Stimulated activated memory B cell treated with anti-CD40 and anti-IgM and Interleukin-4, amounts not matched to agents 10 μg/mL and 1 μg/mL and 100 μg/mL, for 72 hours (primary cell): Measurements from ENCODE around the gene SRSF10.
A peak's percentile ranks its signal among the peaks of the same experiment; 100 is the strongest.
"Not testable (repeated sequence)": the region's sequence is repeated elsewhere in the genome, so short reads cannot be mapped to it uniquely, and the experiment has no call there.

Experiments
- ATAC-seq: fragments of 150-1000 bp; cut with Tn5 transposase; 2 replicates; pipeline ENCODE4 v1.10.0; 2021
- H3K27ac Mint-ChIP-seq: one replicate; pipeline ENCODE4 v1.8.0; 2022; ENCODE audit warnings: mild to moderate bottlenecking, mixed read lengths
- H3K27me3 Mint-ChIP-seq: one replicate; pipeline ENCODE4 v1.8.0; 2022; ENCODE audit warnings: mixed read lengths
- H3K36me3 Mint-ChIP-seq: one replicate; pipeline ENCODE4 v1.8.0; 2022; ENCODE audit warnings: mixed read lengths
- H3K4me1 Mint-ChIP-seq: one replicate; pipeline ENCODE4 v1.8.0; 2022; ENCODE audit warnings: mixed read lengths
- H3K4me3 Mint-ChIP-seq: one replicate; pipeline ENCODE4 v1.8.0; 2022; ENCODE audit warnings: mild to moderate bottlenecking, moderate library complexity, mixed read lengths
- H3K9me3 Mint-ChIP-seq: one replicate; pipeline ENCODE4 v1.8.0; 2022; ENCODE audit warnings: mixed read lengths

Gene SRSF10

DNA sequence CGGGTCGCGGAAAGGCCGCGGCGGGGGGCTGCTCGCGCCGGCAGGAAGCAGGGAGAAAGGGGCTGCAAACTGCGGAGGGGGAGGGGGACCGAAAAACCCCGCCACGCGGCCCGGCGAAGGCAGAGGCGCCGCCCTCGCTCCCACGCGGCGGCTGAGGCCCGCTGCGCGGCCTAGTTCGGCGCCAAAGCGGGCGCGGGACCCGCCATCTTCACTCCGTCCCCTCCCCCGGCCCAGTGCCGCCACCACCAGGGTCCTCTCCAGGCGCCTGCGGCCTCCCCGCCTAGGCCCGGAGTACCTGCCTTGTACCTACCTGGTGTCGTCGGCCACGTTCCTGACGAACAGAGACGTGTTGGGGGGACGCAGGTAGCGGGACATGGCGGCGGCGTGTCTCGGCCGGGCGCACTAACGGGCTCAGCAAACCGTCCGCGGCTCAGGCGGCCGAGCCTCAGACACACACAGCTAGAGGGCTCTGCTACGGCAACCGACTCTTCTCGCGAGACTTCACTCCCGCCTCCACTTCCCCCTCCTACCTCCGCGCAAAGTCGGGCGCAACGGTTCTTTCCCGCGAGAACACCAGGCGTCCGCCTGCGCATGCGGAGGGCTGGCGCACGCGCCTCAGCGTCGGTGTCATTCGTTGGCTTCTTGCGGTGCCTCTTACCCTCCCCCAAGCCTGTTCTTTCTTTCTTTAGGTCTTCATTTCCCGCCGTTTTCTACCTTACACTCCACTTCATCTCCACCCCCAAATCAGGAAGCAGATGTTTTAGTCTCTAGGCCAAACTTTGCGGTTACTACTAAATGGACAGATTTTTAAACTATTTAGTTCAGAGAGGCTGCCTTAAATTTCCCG lies at the start of gene SRSF10:
TSS of gene SRSF10 (minus strand) at position 447 of the 847 bp plus-strand sequence. CDS start at position 375, 72 bp downstream.
- peaks cover 12% of the 10 kb centered on the region for H3K36me3 Mint-ChIP-seq
- H3K9me3 Mint-ChIP-seq = no peaks in the 10 kb centered on the region
- H3K27me3 Mint-ChIP-seq = no peaks in the 10 kb centered on the region
- ATAC-seq = peak; percentile 98
- peaks cover 46% of the 10 kb centered on the region for H3K4me1 Mint-ChIP-seq
- peak within 1 kb of the TSS; percentile 91 for H3K27ac Mint-ChIP-seq
- peak within 1 kb of the TSS; percentile 85 for H3K4me3 Mint-ChIP-seq

DNA sequence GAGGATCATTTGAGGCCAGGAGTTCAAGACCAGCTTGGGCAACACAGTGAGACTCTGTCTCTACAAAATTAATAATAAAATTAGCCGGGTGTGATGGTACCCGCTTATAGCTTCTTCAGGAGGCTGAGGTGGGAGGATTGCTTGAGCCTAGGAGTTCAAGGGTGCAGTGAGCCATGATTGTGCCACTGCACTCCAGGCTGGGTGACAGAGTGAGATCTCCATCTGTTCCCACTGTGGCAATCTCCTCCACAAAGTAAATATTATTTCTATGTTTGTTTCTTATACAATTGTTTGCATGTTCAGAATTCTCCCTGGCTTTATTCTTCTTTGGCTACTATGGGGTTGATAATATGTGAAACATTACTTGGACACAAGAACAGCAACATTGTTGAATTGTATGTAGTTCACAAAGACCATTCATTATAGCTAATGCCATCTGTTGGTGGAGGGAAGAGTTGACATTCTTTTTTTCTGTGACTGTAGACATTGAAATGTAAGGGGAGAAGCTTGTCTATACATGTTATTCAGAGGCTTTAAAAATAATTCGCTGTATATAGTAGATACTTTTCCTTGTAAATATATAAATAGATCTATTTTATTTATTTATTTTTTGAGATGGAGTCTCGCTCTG lies 47.8 kb upstream of the SRSF10 start:
- H3K27me3 Mint-ChIP-seq = no peaks in the 10 kb centered on the region
- no peaks in the 10 kb centered on the region for H3K36me3 Mint-ChIP-seq
- no peaks in the 10 kb centered on the region for H3K9me3 Mint-ChIP-seq
- no peak for ATAC-seq
- no peak overlapping the region for H3K27ac Mint-ChIP-seq
- peaks cover 6% of the 10 kb centered on the region for H3K4me1 Mint-ChIP-seq
- no peak overlapping the region for H3K4me3 Mint-ChIP-seq

DNA sequence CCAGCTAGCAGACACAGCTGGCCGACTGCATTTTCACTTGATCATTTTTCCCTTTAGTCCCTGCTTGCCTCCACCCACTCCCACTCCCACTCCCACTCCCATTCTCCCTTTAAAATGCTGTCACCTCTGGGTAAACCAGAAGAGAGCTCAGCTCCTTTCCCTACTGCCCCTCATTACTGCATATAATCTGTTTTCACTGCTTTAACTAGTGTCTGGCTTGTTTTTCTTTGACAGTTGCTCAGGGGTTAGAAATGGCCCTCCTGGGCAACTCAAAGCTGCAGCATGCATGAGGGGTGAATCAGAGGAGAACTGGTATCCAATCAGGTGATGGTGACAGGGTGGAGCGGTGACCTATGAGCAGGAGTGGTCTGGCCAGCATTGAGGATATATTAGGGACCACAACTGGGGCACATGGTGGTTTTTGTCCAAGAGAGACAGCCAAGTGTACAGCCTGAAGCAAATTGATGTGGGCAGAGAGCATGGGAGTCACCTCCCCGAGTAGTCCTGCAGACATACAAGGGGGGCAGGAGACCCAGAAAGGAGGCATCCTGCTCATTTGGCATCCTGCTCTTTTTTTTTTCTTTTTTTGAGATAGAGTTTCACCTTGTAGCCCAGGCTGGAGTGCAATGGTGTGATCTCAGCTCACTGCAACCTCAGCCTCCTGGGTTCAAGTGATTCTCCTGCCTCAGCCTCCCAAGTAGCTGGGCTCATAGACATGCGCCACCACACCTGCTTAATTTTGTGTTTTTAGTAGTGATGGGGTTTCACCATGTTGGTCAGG lies 42.6 kb upstream of the SRSF10 start:
- H3K9me3 Mint-ChIP-seq = no peaks in the 10 kb centered on the region
- no peaks in the 10 kb centered on the region for H3K36me3 Mint-ChIP-seq
- H3K27me3 Mint-ChIP-seq = no peaks in the 10 kb centered on the region
- no peak for ATAC-seq
- H3K4me1 Mint-ChIP-seq = peaks cover 6% of the 10 kb centered on the region
- no peak overlapping the region for H3K4me3 Mint-ChIP-seq
- no peak overlapping the region for H3K27ac Mint-ChIP-seq

DNA sequence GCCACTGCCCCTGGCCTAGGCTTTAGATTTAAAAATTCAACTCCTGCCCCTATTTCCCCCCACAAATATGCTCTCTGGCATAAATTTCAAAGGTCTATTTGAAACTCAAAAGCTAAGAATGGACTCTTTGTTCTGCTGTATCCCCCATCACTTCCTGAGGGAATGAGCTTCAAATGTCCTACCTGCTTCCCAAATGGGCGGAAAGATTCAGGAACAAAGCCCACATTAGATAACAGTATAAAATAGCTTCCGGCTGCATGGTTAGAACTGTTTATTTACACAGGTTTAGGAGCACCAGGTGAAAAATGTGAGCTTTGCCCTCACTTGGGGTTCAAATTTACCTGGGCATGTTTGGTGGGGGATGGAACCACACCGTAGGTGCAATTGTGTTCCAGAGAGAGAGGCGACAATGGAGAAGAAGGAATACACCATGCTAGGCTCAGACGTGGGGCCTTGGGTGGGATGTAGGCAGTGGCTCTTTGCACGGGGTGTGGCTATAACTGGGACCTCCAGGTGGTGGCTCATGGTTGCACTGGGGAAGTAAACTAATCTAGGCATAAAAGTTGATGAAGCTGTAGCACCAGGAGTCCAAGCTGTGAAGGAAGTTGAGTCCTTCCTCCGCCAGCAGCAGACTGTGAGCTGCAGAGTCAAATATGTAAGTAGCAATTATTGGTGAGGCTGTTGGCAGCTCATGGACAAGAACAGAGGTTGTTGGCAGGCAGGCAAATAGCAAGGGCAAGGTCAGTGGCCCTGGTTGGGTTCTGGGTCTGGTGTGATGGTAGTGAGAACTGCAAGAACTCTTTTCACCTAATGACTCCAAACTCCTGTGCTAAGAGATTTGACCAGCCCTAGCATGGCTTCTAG lies 41.5 kb upstream of the SRSF10 start:
- Mint-ChIP-seq H3K27me3 (no peaks in the 10 kb centered on the region), H3K9me3 (no peaks in the 10 kb centered on the region), H3K27ac (no peak overlapping the region), H3K36me3 (no peaks in the 10 kb centered on the region), H3K4me3 (no peak overlapping the region), H3K4me1 (peaks cover 6% of the 10 kb centered on the region)
- ATAC-seq = no peak

DNA sequence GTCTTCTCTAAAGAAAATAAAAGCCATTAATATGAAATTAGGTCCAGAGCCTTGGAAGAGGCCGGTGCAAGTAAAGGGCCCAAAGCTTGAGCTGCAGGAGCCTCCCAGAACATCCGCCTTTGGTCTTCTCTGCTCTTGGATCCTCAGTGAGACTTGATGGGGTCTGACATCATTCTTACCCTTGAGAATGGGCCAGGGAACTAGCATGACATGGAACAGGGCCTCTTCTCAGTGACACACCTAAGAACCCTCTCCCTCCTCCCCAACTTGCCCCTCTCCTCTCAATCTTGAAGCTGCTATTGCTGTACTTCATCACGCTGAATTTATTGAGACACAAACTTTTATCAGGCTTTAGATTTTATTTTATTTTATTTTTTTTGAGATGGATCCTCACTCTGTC lies 40.3 kb upstream of the SRSF10 start:
- ATAC-seq = no peak
- no peak overlapping the region for H3K4me3 Mint-ChIP-seq

DNA sequence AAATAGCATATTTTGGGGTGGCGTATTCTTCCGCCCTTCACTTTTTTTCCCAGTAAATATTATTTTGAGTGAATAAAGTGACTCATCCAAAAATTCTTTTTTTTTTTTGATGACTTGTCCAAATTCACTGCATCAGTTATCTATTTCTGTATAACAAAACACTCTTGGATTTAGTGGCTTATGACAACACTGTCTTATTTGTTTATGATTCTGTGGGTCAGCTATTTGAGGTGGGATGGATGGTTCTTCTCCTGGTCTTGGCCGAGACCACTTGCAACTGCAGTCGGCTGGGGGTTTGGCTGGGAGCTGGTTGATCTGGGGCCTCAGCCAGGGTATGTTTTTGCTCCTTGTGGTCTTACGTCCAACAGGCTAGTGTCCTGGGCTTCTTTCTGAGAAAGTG lies 39.9 kb upstream of the SRSF10 start:
- no peaks in the 10 kb centered on the region for H3K4me1 Mint-ChIP-seq
- H3K36me3 Mint-ChIP-seq = no peaks in the 10 kb centered on the region
- H3K9me3 Mint-ChIP-seq = no peaks in the 10 kb centered on the region
- H3K27ac Mint-ChIP-seq = no peak overlapping the region
- no peak overlapping the region for H3K4me3 Mint-ChIP-seq
- ATAC-seq = no peak
- peaks cover under 1% of the 10 kb centered on the region for H3K27me3 Mint-ChIP-seq

More for the DNA sequence above, 40.3 kb upstream of the SRSF10 start:
- H3K27me3 Mint-ChIP-seq = no peaks in the 10 kb centered on the region
- H3K27ac Mint-ChIP-seq = no peak overlapping the region
- H3K9me3 Mint-ChIP-seq = no peaks in the 10 kb centered on the region
- H3K4me1 Mint-ChIP-seq = peaks cover 4% of the 10 kb centered on the region
- H3K36me3 Mint-ChIP-seq = no peaks in the 10 kb centered on the region

DNA sequence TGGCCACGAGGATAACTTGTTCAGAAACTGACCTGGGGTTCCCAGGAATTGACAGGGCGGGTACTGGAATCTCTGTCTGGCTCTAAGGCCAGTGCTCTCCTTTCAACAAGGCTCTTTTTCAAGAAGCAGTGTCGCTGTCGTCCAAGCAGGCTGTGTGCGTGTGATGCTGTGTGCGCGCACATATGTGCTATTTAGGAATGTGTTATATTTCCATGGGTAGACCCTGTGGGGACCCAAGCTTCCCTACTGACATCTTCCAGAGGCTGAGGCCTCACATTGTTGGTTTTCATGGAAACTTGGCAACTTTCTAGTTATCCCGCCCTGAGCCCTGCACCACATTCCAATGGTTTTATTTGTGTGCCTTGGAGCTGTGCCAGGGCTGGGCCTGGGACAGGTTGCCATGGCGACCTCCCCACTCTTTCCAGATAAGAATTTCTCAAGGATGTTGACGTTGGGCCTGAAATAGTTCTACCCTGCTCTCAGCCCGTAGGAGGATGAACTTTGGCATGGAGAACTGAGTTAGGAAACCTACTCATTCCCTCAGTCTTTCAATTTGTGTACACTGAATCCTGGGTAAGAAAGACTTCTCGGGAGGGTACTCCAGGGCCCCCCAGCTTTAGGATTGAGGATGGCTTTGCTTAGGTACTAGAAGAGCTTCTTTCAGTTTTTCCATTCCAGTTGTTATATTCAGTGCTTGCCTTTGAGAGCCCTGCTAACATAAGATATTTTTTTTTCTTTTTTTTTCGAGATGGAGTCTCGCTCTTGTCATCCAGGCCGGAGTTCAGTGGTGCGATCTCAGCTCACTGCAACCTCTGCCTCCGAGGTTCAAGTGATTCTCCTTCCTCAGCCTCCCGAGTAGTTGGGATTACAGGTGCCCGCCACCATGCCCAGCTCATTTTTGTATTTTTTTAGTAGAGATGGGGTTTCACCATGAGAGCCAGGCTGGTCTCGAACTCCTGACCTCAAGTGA lies 38.8 kb upstream of the SRSF10 start:
- Mint-ChIP-seq H3K27ac (no peak overlapping the region), H3K9me3 (no peaks in the 10 kb centered on the region), H3K4me1 (no peaks in the 10 kb centered on the region), H3K36me3 (no peaks in the 10 kb centered on the region), H3K27me3 (peaks cover 12% of the 10 kb centered on the region), H3K4me3 (no peak overlapping the region)
- no peak for ATAC-seq

DNA sequence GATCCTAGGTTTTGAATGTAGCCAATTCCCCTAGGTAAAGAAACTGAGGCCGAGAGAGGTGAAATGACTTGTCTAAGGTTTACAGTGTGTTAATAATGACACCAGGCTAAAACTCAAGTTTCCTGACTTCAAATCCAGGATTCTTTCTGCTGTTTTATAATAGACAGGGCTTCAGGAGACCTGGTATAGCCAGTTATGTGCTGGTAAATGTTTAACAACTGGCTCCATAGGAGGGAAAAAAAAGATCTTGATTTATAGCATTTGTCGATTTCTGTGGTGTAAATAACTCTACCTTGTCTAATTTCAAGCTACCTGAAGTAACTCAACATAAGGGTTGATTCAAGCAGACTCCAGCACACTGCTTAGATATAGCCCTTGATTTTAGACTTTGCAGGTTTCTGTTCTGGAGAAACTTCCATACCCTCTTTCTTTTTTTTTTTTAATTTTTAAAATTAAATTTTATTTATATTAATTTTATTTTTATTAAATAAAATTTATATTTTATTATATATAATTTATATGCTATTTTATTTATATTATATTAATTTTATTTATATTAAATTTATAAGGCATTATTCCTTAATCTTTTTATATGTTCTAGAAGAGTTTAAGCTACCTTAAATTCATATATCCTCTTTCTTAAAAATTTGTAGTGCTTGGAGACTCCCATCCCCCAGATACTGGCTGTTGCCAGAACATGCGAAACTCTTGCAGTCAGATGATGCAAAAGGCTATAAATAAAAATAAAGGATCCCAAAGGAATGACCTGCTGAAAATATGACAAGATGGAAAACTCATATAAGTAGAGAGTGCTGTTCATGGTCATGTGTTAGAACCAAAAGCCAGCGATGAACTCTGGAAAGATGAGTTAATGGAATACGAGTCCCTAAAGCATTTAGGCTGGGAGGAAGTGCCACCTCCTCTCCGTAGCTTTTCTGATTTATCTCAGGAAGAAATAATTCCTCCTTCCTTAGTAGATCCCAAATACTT lies 35.4 kb upstream of the SRSF10 start:
- no peaks in the 10 kb centered on the region for H3K9me3 Mint-ChIP-seq
- H3K27me3 Mint-ChIP-seq = peaks cover 46% of the 10 kb centered on the region

DNA sequence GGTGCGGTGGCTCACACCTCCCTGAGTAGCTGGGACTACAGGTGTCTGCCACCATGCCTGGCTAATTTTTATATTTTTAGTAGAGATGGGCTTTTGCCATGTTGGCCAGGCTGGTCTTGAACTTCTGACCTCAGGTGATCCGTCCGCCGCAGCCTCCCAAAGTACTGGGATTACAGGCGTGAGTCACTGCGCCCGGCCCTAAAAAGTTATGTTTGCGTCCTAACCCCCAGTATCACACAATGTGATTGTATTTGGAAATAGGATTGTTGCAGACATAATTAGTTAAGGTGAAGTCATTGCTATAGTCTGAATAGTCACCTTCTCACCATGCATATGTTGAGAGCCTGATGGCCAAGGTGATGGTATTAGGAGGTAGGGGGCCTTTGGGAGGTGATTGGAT lies 32.8 kb upstream of the SRSF10 start:
- not testable (repeated sequence) for H3K9me3 Mint-ChIP-seq, H3K36me3 Mint-ChIP-seq, H3K27ac Mint-ChIP-seq, ATAC-seq, H3K4me3 Mint-ChIP-seq, H3K4me1 Mint-ChIP-seq
- H3K27me3 Mint-ChIP-seq = peaks cover 59% of the 10 kb centered on the region

More for the DNA sequence above, 35.4 kb upstream of the SRSF10 start:
- H3K4me1 Mint-ChIP-seq = peaks cover 6% of the 10 kb centered on the region
- H3K4me3 Mint-ChIP-seq = no peak overlapping the region
- no peaks in the 10 kb centered on the region for H3K36me3 Mint-ChIP-seq
- no peak for ATAC-seq
- no peak overlapping the region for H3K27ac Mint-ChIP-seq

DNA sequence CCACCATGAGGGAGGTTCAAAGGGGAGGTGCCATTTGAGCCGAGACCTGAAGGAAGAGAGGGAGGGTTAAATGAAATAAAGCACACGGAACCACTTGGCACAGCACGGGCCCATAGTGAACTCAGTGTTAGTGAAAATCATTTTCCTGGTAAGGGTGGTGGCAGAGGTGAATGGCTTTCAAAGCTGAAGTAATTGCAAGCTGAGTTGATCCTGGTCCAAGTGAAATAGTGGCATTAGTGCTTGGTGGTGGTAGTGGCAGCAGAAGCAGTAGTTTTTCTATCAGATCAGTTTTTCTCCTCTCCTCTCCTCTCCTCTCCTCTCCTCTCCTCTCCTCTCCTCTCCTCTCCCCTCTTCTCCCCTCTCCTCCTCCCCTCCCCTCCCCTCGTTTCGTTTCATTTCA lies 30.5 kb upstream of the SRSF10 start:
- no peaks in the 10 kb centered on the region for H3K36me3 Mint-ChIP-seq
- no peaks in the 10 kb centered on the region for H3K9me3 Mint-ChIP-seq
- H3K27me3 Mint-ChIP-seq = peaks cover 71% of the 10 kb centered on the region
- H3K4me3 Mint-ChIP-seq = no peak overlapping the region
- ATAC-seq = no peak
- no peak overlapping the region for H3K27ac Mint-ChIP-seq
- H3K4me1 Mint-ChIP-seq = peaks cover 6% of the 10 kb centered on the region

DNA sequence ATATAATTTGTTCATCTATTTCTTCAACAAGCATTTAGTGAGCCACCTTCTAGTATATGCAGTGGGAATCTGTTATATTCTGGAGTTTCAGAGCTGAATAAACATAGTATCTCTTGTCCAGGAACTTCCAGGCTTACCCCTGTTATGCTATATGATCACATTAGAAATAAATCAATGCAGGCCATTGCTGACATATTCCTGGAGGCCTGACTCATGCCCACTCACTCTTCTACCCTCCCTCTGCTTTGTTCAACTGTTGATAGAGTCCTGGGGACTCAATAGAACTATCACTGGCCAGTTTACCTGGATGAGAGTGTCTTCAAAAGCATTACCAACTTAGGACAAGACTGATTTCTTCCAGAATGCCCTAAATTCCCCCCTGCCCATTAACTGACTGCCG lies 29.3 kb upstream of the SRSF10 start:
- ATAC-seq = no peak
- no peak overlapping the region for H3K27ac Mint-ChIP-seq
- peaks cover 64% of the 10 kb centered on the region for H3K27me3 Mint-ChIP-seq
- no peaks in the 10 kb centered on the region for H3K9me3 Mint-ChIP-seq
- H3K36me3 Mint-ChIP-seq = no peaks in the 10 kb centered on the region
- peaks cover 6% of the 10 kb centered on the region for H3K4me1 Mint-ChIP-seq
- no peak overlapping the region for H3K4me3 Mint-ChIP-seq

DNA sequence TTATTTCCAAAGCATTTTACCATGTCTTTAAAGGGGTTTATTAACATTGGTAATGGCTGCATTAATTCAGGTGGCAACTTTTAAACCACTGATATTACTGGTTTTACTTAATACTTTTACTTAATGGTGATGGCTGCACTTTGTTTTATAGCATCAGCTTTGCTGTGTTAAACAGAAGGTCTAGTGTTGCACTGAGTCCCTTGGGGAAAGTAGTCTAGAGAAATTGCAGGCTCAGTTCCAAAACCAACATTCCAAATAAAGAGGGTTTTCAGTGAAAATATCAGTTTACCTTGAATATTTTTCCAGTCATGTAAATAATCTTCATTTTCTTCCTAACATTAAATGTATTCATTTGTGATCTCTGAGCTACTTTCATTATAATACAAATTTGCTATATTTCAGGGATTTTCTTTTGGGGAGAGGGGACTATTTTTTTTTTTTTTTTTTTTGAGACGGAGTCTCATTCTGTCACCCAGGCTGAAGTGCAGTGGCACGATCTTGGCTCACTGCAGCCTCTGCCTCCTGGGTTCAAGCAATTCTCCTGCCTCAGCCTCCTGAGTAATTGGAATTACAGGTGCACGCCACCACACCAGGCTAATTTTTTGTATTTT lies 28.6 kb upstream of the SRSF10 start:
- not testable (repeated sequence) for H3K36me3 Mint-ChIP-seq, H3K9me3 Mint-ChIP-seq, H3K27ac Mint-ChIP-seq, ATAC-seq, H3K4me3 Mint-ChIP-seq, H3K4me1 Mint-ChIP-seq
- peaks cover 57% of the 10 kb centered on the region for H3K27me3 Mint-ChIP-seq

DNA sequence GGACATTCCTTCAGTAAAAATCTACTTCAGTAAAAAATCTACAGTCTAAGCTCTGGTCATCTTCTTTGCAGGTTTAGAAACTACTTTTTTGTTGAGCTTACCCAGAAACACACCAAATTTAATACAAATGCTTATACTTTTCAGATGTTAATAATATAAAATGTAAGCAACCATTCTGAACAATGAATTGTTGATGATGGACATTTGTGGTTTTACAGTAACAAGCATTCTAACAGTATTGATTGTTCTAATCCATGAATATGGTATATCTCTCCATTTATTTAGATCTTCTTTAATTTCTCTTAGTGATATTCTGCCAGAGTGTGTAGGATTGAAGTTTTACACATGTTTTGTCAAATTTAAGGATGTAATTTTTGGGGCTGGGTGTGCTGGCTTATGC lies 27.0 kb upstream of the SRSF10 start:
- Mint-ChIP-seq H3K4me1 (peaks cover 17% of the 10 kb centered on the region), H3K27me3 (peaks cover 41% of the 10 kb centered on the region), H3K9me3 (no peaks in the 10 kb centered on the region), H3K36me3 (no peaks in the 10 kb centered on the region), H3K4me3 (no peak overlapping the region), H3K27ac (no peak overlapping the region)
- no peak for ATAC-seq
